ENCODE data around the gene TUBB6.

The TUBB6 gene

GRCh38 chr18:12314591-12315305, 6.7 kb downstream of the TUBB6 start:
- no peak for DNase-seq (ENCODE audit: low spot score)

GRCh38 chr18:12315490-12315889, 7.4 kb downstream of the TUBB6 start:
- no peak for DNase-seq (ENCODE audit: low spot score)

GRCh38 chr18:12315911-12316310, 7.9 kb downstream of the TUBB6 start:
- DNase-seq (ENCODE audit: low spot score), result no peak

- DNase-seq (ENCODE audit: low spot score), result peak; percentile 66
These were observed 9.8 kb downstream of the TUBB6 start for GRCh38 chr18:12317664-12318333.

GRCh38 chr18:12318334-12318697, 10.3 kb downstream of the TUBB6 start:
- no peak for DNase-seq (ENCODE audit: low spot score)

- no peak for DNase-seq (ENCODE audit: low spot score)
These were observed 10.8 kb downstream of the TUBB6 start for GRCh38 chr18:12318857-12319256.

GRCh38 chr18:12321333-12321732, 13.3 kb downstream of the TUBB6 start:
- no peak for DNase-seq (ENCODE audit: low spot score)

- DNase-seq (ENCODE audit: low spot score), result no peak
These were observed 17.1 kb downstream of the TUBB6 start for GRCh38 chr18:12324991-12325725.

- no peak for DNase-seq (ENCODE audit: low spot score)
These were observed 17.7 kb downstream of the TUBB6 start for GRCh38 chr18:12325726-12326245.

GRCh38 chr18:12326711-12327460, 18.8 kb downstream of the TUBB6 start:
- no peak for DNase-seq (ENCODE audit: low spot score)

- DNase-seq (ENCODE audit: low spot score), result peak; percentile 88
These were observed 19.6 kb downstream of the TUBB6 start for GRCh38 chr18:12327510-12328178.

- DNase-seq (ENCODE audit: low spot score), result no peak
These were observed 20.3 kb downstream of the TUBB6 start for GRCh38 chr18:12328179-12328823.

GRCh38 chr18:12329125-12329698, 21.2 kb downstream of the TUBB6 start:
- DNase-seq (ENCODE audit: low spot score), result no peak

- no peak for DNase-seq (ENCODE audit: low spot score)
These were observed 22.7 kb downstream of the TUBB6 start for GRCh38 chr18:12330766-12331165.

- DNase-seq (ENCODE audit: low spot score), result no peak
These were observed 25.7 kb downstream of the TUBB6 start for GRCh38 chr18:12333506-12334290.

GRCh38 chr18:12334366-12334808, 26.3 kb downstream of the TUBB6 start:
- no peak for DNase-seq (ENCODE audit: low spot score)

- no peak for DNase-seq (ENCODE audit: low spot score)
These were observed 26.8 kb downstream of the TUBB6 start for GRCh38 chr18:12334863-12335262.

GRCh38 chr18:12335503-12335902, 27.5 kb downstream of the TUBB6 start:
- no peak for DNase-seq (ENCODE audit: low spot score)

- no peak for DNase-seq (ENCODE audit: low spot score)
These were observed 28.2 kb downstream of the TUBB6 start for GRCh38 chr18:12336171-12336613.

GRCh38 chr18:12336887-12337286, 28.8 kb downstream of the TUBB6 start:
- no peak for DNase-seq (ENCODE audit: low spot score)

All from AG08396 (cell line).